Activated effector memory CD4-positive, alpha-beta T cell treated with Interleukin-2 at 50 U/mL for 16 hours (primary cell): ENCODE data around the gene ZNF549.

ENCODE experiments used
- DNase-seq: peaks from one replicate; pipeline ENCODE4 v3.0.0-alpha.2; 2020

The ZNF549 gene

GRCh38 chr19:57570707-57571106, 43.6 kb downstream of the ZNF549 start:
- DNase-seq: no peak

- DNase-seq: no peak
These were observed 45.3 kb downstream of the ZNF549 start for GRCh38 chr19:57572415-57572947.

GRCh38 chr19:57576661-57577060, 49.5 kb downstream of the ZNF549 start:
- DNase-seq: no peak

GRCh38 chr19:57578487-57579205, 51.5 kb downstream of the ZNF549 start, which contains the start of gene ZNF416:
ZNF416 (minus strand) TSS chr19:57578911; CDS start chr19:57578704, 207 bp downstream.
- peak; percentile 93 for DNase-seq

- DNase-seq: no peak
These were observed 56.0 kb downstream of the ZNF549 start for GRCh38 chr19:57583104-57583520.

GRCh38 chr19:57583521-57584416, 56.6 kb downstream of the ZNF549 start, which contains the start of gene ZIK1:
ZIK1 (plus strand) TSS chr19:57584145; CDS start chr19:57584357, 212 bp downstream.
- DNase-seq: peak; percentile 79

GRCh38 chr19:57587529-57587928, 60.4 kb downstream of the ZNF549 start:
- DNase-seq: no peak

GRCh38 chr19:57599377-57599760, 72.2 kb downstream of the ZNF549 start:
- no peak for DNase-seq

GRCh38 chr19:57599761-57600383, 72.7 kb downstream of the ZNF549 start, which contains the start of gene ZNF530:
ZNF530 (plus strand) TSS chr19:57599885; CDS start chr19:57604346, 4,461 bp downstream.
- peak; percentile 78 for DNase-seq

- no peak for DNase-seq
These were observed 79.8 kb downstream of the ZNF549 start for GRCh38 chr19:57606931-57607330.
